Lung (tissue), 12 donors: ENCODE results near the gene LEAP2. TPM values are rescaled to one million over a fixed set of nuclear protein-coding genes. Genes with fewer than 3 reads are reported as not detected.

Experiments used
- ATAC-seq: fragments of 200-7000 bp; cut with Tn5 transposase; one replicate; pipeline ENCODE4 v1.9.1; 2020; ENCODE audit warnings: moderate number of reproducible peaks; ENCODE audit not compliant: insufficient read depth, low FRiP score
- DNase-seq, 3 donors: peaks; one replicate each; pipeline ENCODE4 v3.0.0-alpha.2; 2013 to 2017
- H3K27ac ChIP-seq, 2 donors: one replicate each; pipeline ENCODE4 v1.5.1; 2013; ENCODE audit warnings: mild to moderate bottlenecking in 2 of 2, moderate library complexity in 2 of 2, control low read depth in 1 of 2, inconsistent platforms in 1 of 2, low read depth in 1 of 2, low read length in 1 of 2
- H3K27me3 ChIP-seq, 3 donors: one replicate each; pipeline ENCODE4 v1.5.1; 2013; ENCODE audit warnings: low read length in 2 of 3; ENCODE audit not compliant: control insufficient read depth in 3 of 3, insufficient read depth in 3 of 3
- H3K36me3 ChIP-seq, 4 donors: one replicate each; pipeline ENCODE4 v1.5.1; 2013; ENCODE audit warnings: low read length in 4 of 4, mild to moderate bottlenecking in 1 of 4, moderate library complexity in 1 of 4; ENCODE audit not compliant: control insufficient read depth in 4 of 4, insufficient read depth in 4 of 4
- H3K4me1 ChIP-seq, 5 donors: one replicate each; pipeline ENCODE4 v1.5.1; 2013; ENCODE audit warnings: low read length in 5 of 5, mild to moderate bottlenecking in 2 of 5, moderate library complexity in 1 of 5; ENCODE audit not compliant: control insufficient read depth in 5 of 5, insufficient read depth in 5 of 5
- H3K4me3 ChIP-seq: one replicate; pipeline ENCODE4 v1.5.1; 2013; ENCODE audit warnings: mild to moderate bottlenecking, control low read depth, moderate library complexity
- H3K9ac ChIP-seq, 2 donors: one replicate each; pipeline ENCODE4 v1.5.1; 2013; ENCODE audit warnings: low read length in 2 of 2, control low read depth in 1 of 2; ENCODE audit not compliant: insufficient read depth in 1 of 2
- H3K9me3 ChIP-seq, 4 donors: one replicate each; pipeline ENCODE4 v1.5.1; 2013; ENCODE audit warnings: low read length in 3 of 4, mild to moderate bottlenecking in 1 of 4, moderate library complexity in 1 of 4; ENCODE audit not compliant: control insufficient read depth in 4 of 4, insufficient read depth in 3 of 4
- WGBS, 2 donors: extraction: QIAGEN DNeasy Blood & Tissue Kit; methylation state at CpG; one replicate each; pipeline ENCODE4 v1.1.7; 2013; 5-methylcytosine and 5-hydroxymethylcytosine counted together
- polyA plus RNA-seq, 2 donors: library from polyadenylated mRNA; stranded (reverse); fragments of 200-250 nt; gene quantifications; one replicate each; pipeline ENCODE4 v1.2.1, GENCODE V29; 2013
- total RNA-seq, 2 donors: library from RNA; depleted of rRNA in 1 of 2; stranded (reverse); fragments of >200 nt in 1 of 2; gene quantifications; one replicate each; pipeline ENCODE4 v1.2.1, GENCODE V29; 2014 to 2021
- TF ChIP-seq, protein P1 (sequence below): IDR thresholded peaks from 2 replicates; pipeline ENCODE4 v1.5.1; 2012; ENCODE audit warnings: mild to moderate bottlenecking; ENCODE audit errors: control extremely low read depth, extremely low read depth
- donor health status: control.
- donor health status: control.
- donor health status: Bipolar disorder and iron deficiency.
- donor health status: healthy.
- donor health status: DM: yes; HTN: yes; CAD: no.

Gene LEAP2
- total and polyA plus RNA-seq, 4 donors, result 0.50 to 3.1 (median 1.3) TPM

DNA sequence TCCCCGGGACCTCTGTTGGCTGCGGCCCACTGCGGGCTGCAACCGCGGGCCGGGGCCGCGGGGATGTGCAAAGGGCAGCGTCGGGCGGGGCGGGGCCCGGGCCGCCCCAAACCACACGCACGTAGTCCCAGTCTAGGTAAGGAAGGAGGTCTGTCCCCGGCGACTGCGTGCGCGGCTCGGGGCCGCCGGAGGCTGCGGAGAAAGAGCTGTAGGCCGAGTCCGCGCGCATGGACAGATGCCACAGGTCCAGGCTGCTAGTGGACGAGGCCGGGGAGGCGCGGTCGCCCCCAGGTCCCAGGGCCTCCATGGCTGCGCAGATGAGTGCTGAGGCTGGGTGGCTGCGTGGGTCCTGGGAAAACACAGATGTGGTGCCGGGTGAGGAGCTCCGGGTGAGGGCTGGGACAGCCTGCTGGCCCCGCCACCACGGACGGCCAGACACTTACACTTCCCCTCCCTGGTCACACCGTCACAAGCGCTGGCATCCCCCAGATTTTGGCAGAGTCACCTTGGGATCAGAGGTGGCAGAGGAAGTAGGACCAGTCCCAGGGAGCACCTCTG lies 47.6 kb upstream of the LEAP2 start:
- Histone ChIP-seq H3K36me3 (peaks cover 0 to 4% (median 0%) of the 10 kb centered on the region in 4 donors), H3K9me3 (peaks cover 0 to 2% (median 0%) of the 10 kb centered on the region in 4 donors), H3K27me3 (peaks cover 0 to 17% (median 11%) of the 10 kb centered on the region in 3 donors), H3K27ac (peak overlapping the region in 1 of 2 donors; percentile 18), H3K4me1 (peaks cover 0 to 23% (median 6%) of the 10 kb centered on the region in 5 donors), H3K4me3 (no peak overlapping the region), H3K9ac (no peak overlapping the region)
- 32 to 51% methylated on average over 36 to 43 of the region's 43 CpGs for WGBS, 2 donors
- TF ChIP-seq, protein P1, sequence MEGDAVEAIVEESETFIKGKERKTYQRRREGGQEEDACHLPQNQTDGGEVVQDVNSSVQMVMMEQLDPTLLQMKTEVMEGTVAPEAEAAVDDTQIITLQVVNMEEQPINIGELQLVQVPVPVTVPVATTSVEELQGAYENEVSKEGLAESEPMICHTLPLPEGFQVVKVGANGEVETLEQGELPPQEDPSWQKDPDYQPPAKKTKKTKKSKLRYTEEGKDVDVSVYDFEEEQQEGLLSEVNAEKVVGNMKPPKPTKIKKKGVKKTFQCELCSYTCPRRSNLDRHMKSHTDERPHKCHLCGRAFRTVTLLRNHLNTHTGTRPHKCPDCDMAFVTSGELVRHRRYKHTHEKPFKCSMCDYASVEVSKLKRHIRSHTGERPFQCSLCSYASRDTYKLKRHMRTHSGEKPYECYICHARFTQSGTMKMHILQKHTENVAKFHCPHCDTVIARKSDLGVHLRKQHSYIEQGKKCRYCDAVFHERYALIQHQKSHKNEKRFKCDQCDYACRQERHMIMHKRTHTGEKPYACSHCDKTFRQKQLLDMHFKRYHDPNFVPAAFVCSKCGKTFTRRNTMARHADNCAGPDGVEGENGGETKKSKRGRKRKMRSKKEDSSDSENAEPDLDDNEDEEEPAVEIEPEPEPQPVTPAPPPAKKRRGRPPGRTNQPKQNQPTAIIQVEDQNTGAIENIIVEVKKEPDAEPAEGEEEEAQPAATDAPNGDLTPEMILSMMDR, result no peak
- DNase-seq (peak in 2 of 3 donors; percentile 17 to 18), ATAC-seq (no peak)

DNA sequence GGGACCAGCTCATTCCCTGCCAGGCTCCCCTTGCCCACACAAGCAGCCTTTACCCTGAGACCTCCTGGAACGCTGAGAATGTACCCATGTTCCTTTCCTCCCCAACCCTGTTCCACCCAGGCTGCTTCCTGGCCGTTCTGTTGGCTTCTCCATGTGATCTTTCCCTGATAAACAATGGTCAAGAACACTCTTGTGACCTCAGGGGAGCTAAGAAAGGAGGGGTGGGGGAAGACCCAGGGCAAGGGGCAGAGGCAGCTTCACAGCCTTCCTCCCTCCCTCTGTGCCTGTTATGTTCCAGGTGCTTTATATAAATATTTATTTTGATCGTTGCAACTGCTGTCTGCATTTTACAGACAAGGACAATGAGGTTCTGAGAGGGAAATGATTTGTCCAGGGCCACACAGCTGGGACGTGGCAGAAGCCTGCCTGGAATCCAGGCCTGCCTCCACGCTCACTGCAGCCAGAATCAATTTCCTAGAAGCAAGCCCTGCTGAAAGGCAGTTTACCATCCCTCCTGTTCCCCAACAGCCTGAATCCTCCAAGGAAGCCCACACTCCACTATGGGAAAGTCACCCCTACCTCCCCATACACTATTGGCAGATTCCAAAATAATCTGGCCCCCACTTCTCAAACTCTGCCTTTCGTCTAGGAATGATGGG lies 46.9 kb upstream of the LEAP2 start:
- peak in 1 of 3 donors; percentile 16 for DNase-seq
- TF ChIP-seq, protein P1, result no peak

DNA sequence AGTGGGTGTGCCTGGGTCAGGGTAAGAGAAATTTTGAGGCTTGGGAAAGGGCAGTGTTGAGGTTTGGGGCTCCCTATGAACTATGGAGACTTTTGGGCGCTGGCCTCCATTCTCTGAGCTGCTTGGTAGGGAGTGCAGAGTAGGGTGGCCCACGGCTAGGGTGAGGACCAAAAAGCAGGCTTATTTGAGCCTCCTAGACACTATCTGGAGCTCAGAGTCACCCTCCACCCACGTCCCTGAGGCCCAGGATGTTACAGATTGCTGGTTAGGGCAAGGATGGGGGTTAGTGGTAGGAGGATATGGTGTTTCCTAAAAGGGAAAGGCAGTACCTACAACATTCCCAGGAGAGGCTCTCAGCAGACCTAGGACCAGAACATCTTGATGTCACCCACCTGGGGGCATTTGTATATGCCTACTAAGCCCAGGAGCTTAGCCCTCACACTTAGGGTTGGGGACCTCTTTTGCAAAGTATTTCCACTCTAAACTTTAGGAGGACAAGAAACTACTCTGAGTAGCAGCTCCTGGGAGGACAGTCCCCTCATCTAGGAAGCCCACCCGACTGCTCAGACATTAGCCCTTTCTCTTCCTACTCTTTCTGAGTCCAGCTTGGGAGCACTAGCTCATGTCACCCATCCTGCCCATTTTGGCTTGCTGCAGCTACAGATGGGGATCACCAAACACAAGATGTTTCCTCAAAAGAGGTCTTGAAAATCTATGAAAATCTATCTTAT lies 45.4 kb upstream of the LEAP2 start:
- Histone ChIP-seq H3K36me3 (peaks cover 0 to 4% (median 0%) of the 10 kb centered on the region in 4 donors), H3K27ac (no peak overlapping the region), H3K27me3 (peaks cover 0 to 17% (median 11%) of the 10 kb centered on the region in 3 donors), H3K4me1 (peaks cover 0 to 10% (median 6%) of the 10 kb centered on the region in 5 donors), H3K9me3 (peaks cover 0 to 2% (median 0%) of the 10 kb centered on the region in 4 donors), H3K4me3 (no peak overlapping the region), H3K9ac (no peak overlapping the region)
- WGBS, 2 donors, result 89 to 93% methylated on average over 4 of the region's 4 CpGs
- TF ChIP-seq, protein P1, result no peak
- DNase-seq, result no peak
- ATAC-seq, result no peak

More for the DNA sequence above, 46.9 kb upstream of the LEAP2 start:
- Histone ChIP-seq H3K9me3 (peaks cover 0 to 2% (median 0%) of the 10 kb centered on the region in 4 donors), H3K4me1 (peaks cover 0 to 22% (median 6%) of the 10 kb centered on the region in 5 donors), H3K36me3 (peaks cover 0 to 4% (median 0%) of the 10 kb centered on the region in 4 donors), H3K27me3 (peaks cover 0 to 17% (median 11%) of the 10 kb centered on the region in 3 donors), H3K27ac (peak overlapping the region in 1 of 2 donors; percentile 18), H3K4me3 (no peak overlapping the region), H3K9ac (no peak overlapping the region)
- 58 to 72% methylated on average over 6 of the region's 6 CpGs for WGBS, 2 donors
- ATAC-seq, result no peak
